Epithelial cell of proximal tubule (primary cell): ENCODE results near the gene SCAPER. TPM values are rescaled to one million over a fixed set of nuclear protein-coding genes. Genes with fewer than 3 reads are reported as not detected.
A peak's percentile ranks its signal among the peaks of the same experiment; 100 is the strongest.

Experiments
- DNase-seq: peaks from one replicate; pipeline ENCODE4 v3.0.0-alpha.2; 2011; ENCODE audit warnings: low read depth
- H3K4me3 ChIP-seq: 2 replicates; pipeline ENCODE4 v1.5.1; 2011; ENCODE audit warnings: low read depth, mild to moderate bottlenecking, low read length
- total RNA-seq: library from RNA; depleted of rRNA; stranded (reverse); fragments of >200 nt; gene quantifications from 2 replicates; pipeline ENCODE4 v1.2.3, GENCODE V29; 2015
- TF ChIP-seq, protein P1 (sequence below): conservative IDR thresholded peaks from 2 replicates; pipeline ENCODE4 v1.5.1; 2012; ENCODE audit warnings: low read depth, mild to moderate bottlenecking, low read length

Gene SCAPER
- total RNA-seq, 1 donor from 2014 or later: 13.3 TPM

DNA sequence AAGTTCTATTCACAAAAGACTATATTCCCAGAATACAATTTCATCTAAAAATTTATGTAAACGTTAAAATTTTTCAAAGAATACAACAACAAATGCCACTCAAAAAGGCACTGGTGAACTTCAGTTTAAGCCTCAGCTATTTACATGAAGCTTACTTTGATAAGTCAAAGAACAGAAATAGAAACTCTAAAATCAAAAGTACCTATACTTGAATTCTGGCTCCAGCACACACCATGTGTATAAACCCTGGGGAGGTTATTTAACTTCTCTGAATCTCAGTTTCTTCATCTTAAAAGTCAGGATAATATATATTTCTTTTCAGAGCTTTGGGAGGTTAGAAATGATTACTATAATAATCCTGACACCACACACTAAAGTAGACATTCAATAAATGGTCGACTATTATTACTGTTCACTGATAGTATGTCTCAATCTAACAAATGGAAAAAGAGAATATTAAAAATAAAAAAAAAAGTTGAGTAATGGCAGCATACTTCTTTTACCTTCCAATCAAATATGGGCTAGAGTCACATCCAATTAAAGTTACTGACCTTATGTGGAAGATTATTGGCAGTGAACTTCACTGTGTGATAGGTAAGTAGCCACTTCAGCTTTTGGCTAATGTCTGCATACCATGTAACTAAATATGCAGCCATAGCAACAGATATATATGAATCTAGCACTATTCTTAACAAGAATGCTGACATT lies 320.1 kb downstream of the SCAPER start:
- TF ChIP-seq, protein P1, sequence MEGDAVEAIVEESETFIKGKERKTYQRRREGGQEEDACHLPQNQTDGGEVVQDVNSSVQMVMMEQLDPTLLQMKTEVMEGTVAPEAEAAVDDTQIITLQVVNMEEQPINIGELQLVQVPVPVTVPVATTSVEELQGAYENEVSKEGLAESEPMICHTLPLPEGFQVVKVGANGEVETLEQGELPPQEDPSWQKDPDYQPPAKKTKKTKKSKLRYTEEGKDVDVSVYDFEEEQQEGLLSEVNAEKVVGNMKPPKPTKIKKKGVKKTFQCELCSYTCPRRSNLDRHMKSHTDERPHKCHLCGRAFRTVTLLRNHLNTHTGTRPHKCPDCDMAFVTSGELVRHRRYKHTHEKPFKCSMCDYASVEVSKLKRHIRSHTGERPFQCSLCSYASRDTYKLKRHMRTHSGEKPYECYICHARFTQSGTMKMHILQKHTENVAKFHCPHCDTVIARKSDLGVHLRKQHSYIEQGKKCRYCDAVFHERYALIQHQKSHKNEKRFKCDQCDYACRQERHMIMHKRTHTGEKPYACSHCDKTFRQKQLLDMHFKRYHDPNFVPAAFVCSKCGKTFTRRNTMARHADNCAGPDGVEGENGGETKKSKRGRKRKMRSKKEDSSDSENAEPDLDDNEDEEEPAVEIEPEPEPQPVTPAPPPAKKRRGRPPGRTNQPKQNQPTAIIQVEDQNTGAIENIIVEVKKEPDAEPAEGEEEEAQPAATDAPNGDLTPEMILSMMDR: no peak
- no peak for DNase-seq
- no peak overlapping the region for H3K4me3 ChIP-seq

DNA sequence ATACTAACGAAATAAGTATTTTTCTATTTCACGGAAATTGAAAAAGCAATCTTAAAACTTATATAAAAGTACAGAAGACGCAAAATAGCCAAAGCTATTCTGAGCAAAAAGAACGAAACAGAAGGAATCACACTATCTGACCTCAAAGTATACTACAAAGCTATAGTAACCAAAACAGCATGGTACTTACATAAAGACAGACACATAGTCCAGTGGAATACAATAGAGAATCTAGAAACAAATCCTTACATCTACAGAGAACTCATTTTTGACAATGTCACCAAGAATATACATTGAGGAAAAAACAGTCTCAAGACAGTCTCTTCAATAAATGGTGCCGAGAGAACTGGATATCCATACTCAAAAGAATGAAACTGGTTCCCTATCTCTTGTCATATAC lies 322.6 kb downstream of the SCAPER start:
- TF ChIP-seq, protein P1: no peak
- H3K4me3 ChIP-seq: no peak overlapping the region
- no peak for DNase-seq

DNA sequence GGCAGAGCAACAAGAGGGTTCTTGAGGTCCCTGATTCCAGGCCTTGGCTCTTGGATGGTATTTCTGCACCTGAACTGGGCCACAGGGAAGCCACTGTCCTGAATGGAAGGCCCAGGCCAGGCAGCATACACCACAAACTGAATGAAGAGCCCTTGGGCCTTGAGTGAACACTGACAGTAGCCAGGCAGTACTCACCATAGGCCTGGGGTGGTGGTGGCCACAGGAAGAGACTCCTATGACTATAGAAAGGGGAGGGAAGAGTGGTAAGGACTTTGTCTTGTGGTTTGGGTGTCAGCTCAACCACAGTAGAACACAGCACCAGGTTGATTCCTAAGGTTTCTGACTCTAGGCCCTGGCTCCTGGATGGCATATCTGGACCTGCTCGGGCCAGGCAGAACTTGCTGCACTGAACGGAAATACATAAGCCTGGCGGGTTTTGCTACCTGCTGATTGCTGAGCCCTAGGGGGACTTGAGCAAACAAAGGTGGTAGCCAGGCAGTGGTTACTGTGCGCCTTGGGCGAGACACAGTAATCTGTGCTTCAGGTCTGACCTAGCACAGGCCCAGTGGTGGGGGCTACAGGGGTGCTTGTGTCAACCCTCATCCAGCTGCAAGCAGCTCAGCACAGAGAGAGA lies 327.1 kb downstream of the SCAPER start:
- no peak for DNase-seq
- no peak overlapping the region for H3K4me3 ChIP-seq
- TF ChIP-seq, protein P1: no peak

DNA sequence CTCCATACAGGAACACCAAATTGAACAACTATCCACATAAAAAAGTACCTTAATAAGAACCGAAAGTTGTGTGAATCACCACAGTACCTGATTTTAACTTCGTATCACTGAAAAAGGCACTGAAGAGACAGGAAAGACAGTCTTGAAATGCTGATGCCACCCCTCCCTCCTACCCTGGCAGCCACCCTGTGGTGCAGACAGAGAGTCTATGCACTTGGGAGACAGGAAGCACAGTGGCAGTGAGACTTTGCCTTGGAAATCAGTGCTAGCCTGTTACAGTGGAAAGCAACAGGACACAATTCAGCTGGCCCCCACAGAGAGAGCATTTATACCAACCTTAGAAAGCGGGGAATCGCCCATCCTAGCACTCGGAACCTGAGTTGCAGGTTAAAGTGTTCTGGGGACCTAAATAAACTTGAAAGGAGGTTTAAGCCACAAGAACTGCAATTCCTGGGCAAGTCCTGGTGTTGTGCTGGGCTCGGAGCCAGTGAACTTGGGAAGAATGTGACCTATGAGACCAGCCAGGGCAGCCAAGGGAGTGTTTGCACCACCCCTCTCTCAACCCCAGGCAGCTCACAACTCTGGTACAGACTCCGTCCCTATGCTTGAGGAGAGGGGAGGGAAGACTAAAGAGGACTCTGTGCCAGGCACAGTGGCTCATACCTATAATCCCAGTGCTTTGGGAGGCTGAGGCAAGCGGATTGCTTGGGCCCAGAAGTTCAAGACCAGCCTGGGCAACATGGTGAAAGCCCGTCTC lies 328.4 kb downstream of the SCAPER start:
- DNase-seq: peak; percentile 62
- TF ChIP-seq, protein P1: no peak
- peak overlapping the region; percentile 36 for H3K4me3 ChIP-seq

DNA sequence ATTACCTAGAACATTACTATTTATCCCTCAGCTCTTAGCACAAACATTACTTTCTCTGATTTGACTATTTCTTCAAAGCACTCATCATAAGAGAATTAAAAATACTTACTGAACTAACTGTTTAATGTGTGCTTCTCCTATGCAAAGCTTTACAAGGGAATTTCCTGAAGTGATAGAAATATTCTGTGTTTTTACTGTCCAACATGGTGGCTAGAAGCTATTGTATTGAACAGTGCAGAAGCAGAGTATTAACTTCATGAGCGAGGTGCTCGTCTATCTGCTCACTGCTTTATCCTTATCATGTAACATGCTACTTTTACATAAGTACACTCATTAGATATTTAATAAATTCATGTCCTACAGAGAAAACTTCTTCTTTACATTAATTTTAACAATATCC lies 329.5 kb downstream of the SCAPER start:
- TF ChIP-seq, protein P1: no peak
- DNase-seq: no peak
- H3K4me3 ChIP-seq: no peak overlapping the region

DNA sequence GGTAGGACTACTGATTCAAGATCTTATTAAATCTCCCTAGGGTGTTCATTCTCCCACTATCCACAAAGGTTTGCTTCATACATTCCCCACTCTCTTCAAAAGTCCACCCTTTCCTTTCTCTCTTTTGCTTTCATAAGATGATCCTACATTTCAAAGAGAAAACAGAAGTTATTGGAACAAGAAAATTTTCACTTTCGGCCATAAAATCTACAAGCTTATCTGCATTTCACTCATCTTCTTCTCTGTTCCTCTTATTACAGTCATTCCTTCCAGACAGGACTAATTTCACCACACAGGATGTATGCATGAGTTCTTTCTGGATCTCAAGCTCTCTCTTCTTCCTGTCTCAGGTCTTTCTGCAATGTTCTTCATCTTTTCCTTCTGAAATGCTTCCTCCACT lies 329.9 kb downstream of the SCAPER start:
- DNase-seq: no peak

More for the DNA sequence above, 329.9 kb downstream of the SCAPER start:
- TF ChIP-seq, protein P1: no peak
- no peak overlapping the region for H3K4me3 ChIP-seq
